HuH-7 (cell line): ENCODE data around the gene CYP2E1.
"Not testable (repeated sequence)": the region's sequence is repeated elsewhere in the genome, so short reads cannot be mapped to it uniquely, and the experiment has no call there.

Experiments
- DNase-seq: peaks from one replicate; pipeline ENCODE4 v3.0.0; 2011; ENCODE audit warnings: low spot score

CYP2E1 gene

GRCh38 chr10:133526957-133527588 lies at the start of gene CYP2E1:
CYP2E1 (plus strand) TSS chr10:133527363; CDS start chr10:133527396, 33 bp downstream.
- DNase-seq = no peak

GRCh38 chr10:133481086-133481643 lies 46.0 kb upstream of the CYP2E1 start:
- peak; percentile 10 for DNase-seq

DNA sequence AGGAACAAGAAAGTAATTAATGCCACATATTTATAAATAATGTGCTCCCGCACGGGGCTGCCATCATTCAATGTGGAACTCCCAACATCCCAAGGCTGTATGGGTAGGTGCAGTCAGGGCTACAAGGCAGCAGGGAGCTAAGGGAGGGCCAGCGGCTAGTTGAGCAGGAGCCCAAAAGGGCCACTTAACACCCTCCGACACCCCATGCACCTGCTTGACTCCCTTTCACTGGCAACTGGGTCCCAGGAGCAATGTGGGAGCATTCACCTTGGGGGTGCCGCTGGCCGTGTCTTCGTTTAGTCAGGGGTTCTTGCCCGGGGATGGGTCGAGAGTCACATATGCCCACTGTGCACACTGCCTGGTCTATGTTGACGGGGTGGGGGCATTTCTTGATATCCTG lies 45.5 kb upstream of the CYP2E1 start:
- peak; percentile 9 for DNase-seq

- DNase-seq = no peak
Measured at GRCh38 chr10:133484818-133485217, 42.3 kb upstream of the CYP2E1 start.

- DNase-seq = no peak
Measured at GRCh38 chr10:133487085-133487484, 40.1 kb upstream of the CYP2E1 start.

DNA sequence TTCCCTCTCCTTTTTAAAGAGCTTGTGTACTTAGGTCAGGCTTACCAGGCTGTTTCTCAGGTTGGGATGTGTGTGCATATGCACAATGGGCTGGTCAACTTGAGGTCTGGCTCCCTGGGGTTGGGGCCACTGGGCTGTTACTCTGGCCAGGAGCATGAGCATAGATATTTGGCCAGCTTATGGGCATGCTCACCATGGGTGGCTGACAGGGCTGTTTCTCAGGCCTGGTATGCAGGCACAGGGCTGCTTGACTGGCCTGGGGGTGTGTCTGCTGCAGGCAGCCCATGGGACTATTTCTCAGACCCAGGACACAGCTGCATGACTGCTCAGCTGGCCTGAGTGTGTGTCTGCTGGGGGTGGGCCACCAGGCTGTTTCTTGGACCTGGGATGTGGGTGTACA lies 38.8 kb upstream of the CYP2E1 start:
- DNase-seq = no peak

DNA sequence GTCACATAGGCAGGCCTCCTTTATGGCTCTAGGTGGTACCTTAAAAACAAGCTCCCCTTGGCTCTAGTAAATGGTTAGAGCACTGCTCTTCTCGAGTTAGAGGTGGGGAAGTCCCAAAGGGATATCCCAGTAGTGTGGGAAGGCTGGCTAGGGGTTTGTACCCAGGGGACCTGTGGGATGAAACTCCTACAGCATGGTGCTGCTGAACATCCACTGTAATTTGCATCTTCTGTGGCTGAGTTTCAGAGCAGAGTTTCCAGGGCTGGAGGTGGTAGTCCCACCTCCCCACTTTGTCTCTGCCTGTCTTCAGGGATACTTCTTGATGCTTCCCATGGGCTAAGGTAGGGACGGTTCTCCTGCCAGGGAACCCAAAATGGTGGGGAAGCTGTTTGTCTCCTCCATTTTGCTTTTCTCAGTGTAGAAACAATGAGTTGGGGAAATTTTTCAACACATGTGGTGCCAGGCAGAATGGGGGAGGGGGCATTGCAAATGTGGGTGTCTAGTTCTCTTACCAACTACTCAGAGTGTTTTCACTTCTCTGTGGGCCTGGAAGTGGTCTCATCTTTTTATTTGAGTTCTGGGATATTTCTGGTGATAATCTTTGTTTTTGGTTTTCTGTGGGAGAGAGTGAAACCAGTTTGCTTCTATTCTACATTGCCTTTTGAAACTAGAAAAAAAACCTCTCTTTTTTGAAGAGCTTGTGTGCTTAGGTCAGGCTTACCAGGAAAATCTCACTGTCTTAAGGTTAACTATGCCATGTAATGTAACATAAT lies 37.2 kb upstream of the CYP2E1 start:
- no peak for DNase-seq

GRCh38 chr10:133493562-133493961 lies 33.6 kb upstream of the CYP2E1 start:
- DNase-seq = not testable (repeated sequence)

DNA sequence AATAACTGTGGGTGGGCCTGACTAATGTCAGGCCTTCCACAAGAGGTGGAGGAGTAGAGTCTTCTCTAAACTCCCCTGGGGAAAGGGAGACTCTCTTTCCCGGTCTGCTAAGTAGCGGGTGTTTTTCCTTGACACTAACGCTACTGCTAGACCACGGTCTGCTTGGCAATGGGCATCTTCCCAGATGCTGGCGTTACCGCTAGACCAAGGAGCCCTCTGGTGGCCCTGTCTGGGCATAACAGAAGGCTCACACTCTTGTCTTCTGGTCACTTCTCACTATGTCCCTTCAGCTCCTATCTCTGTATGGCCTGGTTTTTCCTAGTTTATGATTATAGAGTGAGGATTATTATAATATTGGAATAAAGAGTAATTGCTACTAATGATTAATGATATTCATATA lies 29.8 kb upstream of the CYP2E1 start:
- not testable (repeated sequence) for DNase-seq

GRCh38 chr10:133499176-133499575 lies 28.0 kb upstream of the CYP2E1 start:
- DNase-seq = not testable (repeated sequence)

GRCh38 chr10:133500897-133501296 lies 26.3 kb upstream of the CYP2E1 start:
- DNase-seq = not testable (repeated sequence)

DNA sequence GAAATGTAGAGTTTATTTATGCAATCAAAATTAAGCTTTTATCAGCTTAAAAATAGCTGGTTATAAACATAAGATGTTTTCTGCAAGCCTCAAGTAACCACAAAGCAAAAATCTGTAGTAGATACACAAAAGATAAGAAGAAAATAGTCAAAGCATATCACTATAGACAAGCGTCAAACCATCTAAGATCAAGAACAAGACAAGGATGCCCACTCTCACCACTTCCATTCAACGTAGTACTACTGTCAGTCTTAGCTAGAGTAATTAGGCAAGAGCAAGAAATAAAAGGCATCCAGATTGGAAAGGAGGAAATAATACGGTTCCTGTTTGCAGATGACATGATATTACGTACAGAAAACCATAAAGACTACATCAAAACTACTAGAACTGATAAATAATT lies 17.5 kb upstream of the CYP2E1 start:
- DNase-seq = no peak

DNA sequence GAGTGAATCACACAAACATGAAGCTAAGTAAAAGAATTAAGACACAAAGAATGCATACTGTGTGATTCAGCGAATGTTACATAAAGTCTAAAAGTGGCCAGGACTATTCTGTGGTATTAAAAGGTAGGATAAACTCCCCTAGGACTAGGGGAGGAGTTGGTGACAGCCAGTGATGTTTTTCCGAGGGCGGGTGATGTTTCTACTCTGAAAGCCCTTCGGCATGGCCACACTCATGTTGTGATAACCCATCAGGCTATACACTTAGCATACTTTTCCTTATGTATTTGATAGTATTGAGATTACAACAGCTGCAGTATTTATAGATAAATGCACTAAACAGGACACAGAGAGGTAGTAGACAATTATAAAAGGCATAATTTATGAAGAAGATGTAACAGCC lies 15.8 kb upstream of the CYP2E1 start:
- DNase-seq = no peak

DNA sequence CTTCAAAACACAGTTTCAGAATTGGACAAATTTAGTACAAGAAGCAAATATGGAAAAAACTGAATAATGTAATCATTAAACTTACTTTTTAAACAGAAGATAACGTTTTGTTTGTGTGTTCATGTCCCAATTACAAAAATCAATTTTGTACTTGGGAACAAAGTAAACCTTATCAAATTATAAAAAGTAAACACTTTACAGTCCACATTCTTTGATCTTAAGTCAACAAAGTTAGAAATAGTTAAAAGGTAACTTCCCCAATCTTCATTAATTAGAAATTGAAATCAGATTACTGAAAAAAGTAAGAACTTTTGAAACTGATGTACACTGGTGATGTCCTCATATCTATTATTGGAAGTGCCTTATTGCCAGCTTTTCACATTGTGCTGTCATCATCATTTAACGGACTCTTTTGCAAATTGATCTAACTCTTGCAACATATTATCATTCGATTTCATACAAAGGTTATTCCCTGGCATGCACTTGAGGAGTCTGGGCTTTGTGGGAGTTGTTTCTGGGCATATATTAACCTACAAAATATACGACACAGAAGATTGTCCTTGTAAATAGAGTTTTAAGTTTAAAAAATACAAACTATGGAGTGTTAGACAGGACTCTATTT lies 15.1 kb upstream of the CYP2E1 start:
- DNase-seq = no peak

DNA sequence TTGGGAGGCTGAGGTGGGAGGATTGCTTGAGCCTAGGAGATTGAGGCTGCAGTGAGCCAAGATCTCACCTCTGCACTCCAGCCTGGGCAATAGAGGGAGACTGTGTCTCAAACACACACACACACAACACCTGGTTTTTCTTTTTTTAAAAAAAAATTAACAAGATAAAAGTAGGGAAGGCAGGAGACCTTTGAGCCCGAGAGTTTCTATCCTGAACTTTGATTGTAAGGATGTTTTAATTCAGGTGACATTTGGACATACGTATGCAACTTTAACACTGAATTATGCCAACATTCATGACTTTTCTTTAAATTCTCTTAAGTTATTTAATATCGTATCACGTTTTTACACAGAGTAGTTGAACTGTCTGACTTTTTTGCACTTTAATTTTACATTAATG lies 11.7 kb upstream of the CYP2E1 start:
- DNase-seq = no peak

- no peak for DNase-seq
Measured at GRCh38 chr10:133516057-133516456, 11.1 kb upstream of the CYP2E1 start.

GRCh38 chr10:133518517-133518916 lies 8.6 kb upstream of the CYP2E1 start:
- DNase-seq = not testable (repeated sequence)

GRCh38 chr10:133520193-133520738 lies 6.9 kb upstream of the CYP2E1 start:
- peak; percentile 98 for DNase-seq

GRCh38 chr10:133523631-133524203 lies 3.4 kb upstream of the CYP2E1 start:
- DNase-seq = no peak

DNA sequence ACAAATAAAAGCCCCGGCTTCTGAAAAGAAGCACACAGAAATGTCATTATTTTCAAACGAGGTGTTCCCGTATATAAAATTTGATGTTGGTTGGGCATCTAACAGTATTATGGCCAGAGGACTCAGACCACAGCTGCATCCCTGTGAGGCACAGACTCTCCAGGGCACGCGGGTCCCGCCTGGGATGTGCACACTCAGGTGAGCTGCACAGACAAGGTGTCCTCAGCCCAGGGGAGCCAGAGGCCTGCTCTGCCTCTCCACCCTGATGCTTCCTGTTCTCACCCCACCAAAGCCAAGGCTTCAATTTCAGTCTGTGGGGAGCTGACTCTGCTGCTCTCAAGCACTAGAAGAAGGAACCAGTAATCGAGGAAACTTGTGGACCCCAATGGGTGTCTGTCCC lies 1.7 kb upstream of the CYP2E1 start:
- DNase-seq = no peak

- DNase-seq = no peak
Measured at GRCh38 chr10:133527771-133528271, 658 bp downstream of the CYP2E1 start.

GRCh38 chr10:133528296-133528844 lies 1.2 kb downstream of the CYP2E1 start:
- DNase-seq = no peak
